Liver (tissue), 9 donors: ENCODE measurements around the gene CDK13. TPM values are rescaled to one million over a fixed set of nuclear protein-coding genes. Genes with fewer than 3 reads are reported as not detected.

Source experiments
- DNase-seq: peaks from one replicate; pipeline ENCODE4 v3.0.0-alpha.2; 2017; ENCODE audit warnings: low spot score
- H3K27ac ChIP-seq, 2 donors: one replicate each; pipeline ENCODE4 v1.7.0; 2013; ENCODE audit warnings: inconsistent platforms in 2 of 2, low read length in 2 of 2, control low read depth in 1 of 2, low read depth in 1 of 2, mild to moderate bottlenecking in 1 of 2
- H3K27me3 ChIP-seq, 4 donors: one replicate each; pipeline versions ENCODE4 v1.6.1 to v1.7.0; 2013; ENCODE audit warnings: low read length in 3 of 4, inconsistent platforms in 1 of 4, mild to moderate bottlenecking in 1 of 4, moderate library complexity in 1 of 4; ENCODE audit not compliant: control insufficient read depth in 4 of 4, insufficient read depth in 4 of 4
- H3K36me3 ChIP-seq, 4 donors: one replicate each; pipeline versions ENCODE4 v1.6.1 to v1.7.0; 2013; ENCODE audit warnings: low read length in 3 of 4, mild to moderate bottlenecking in 3 of 4, low read depth in 1 of 4, moderate library complexity in 1 of 4; ENCODE audit not compliant: control insufficient read depth in 4 of 4, insufficient read depth in 3 of 4
- H3K4me1 ChIP-seq, 4 donors: one replicate each; pipeline versions ENCODE4 v1.6.1 to v1.7.0; 2013; ENCODE audit warnings: low read length in 3 of 4, mild to moderate bottlenecking in 3 of 4, moderate library complexity in 1 of 4; ENCODE audit not compliant: control insufficient read depth in 4 of 4, insufficient read depth in 4 of 4
- H3K4me3 ChIP-seq, 3 donors: one replicate each; pipeline versions ENCODE4 v1.6.1 to v1.7.0; 2013; ENCODE audit warnings: low read length in 3 of 3, control low read depth in 1 of 3, low read depth in 1 of 3, mild to moderate bottlenecking in 1 of 3
- H3K9ac ChIP-seq, 2 donors: one replicate each; pipeline ENCODE4 v1.7.0; 2013; ENCODE audit warnings: low read length in 2 of 2, mild to moderate bottlenecking in 2 of 2, moderate library complexity in 2 of 2, control low read depth in 1 of 2, low read depth in 1 of 2
- H3K9me3 ChIP-seq, 4 donors: one replicate each; pipeline versions ENCODE4 v1.6.1 to v1.7.0; 2013; ENCODE audit warnings: low read length in 3 of 4; ENCODE audit not compliant: control insufficient read depth in 4 of 4
- CTCF ChIP-seq: fragments of 150-350 bp; IDR thresholded peaks from 2 replicates; pipeline ENCODE4 v1.5.1; 2017; ENCODE audit warnings: improper control_type of control experiment, low read depth, low read length; ENCODE audit not compliant: missing input control
- EGR1 ChIP-seq, 2 donors: IDR thresholded peaks; 2 replicates each; pipeline ENCODE4 v1.6.1; 2016 to 2018; ENCODE audit warnings: antibody characterized with exemption in 2 of 2, low read depth in 2 of 2
- FOXA2 ChIP-seq: IDR thresholded peaks from 2 replicates; pipeline ENCODE4 v1.6.1; 2016; ENCODE audit warnings: antibody characterized with exemption
- GABPA ChIP-seq, 2 donors: IDR thresholded peaks in 1 of 2; conservative IDR thresholded peaks in 1 of 2; 2 replicates each; pipeline ENCODE4 v1.6.1; 2016; ENCODE audit warnings: antibody characterized with exemption in 2 of 2, mild to moderate bottlenecking in 1 of 2, moderate library complexity in 1 of 2
- HNF4G ChIP-seq: IDR thresholded peaks from 2 replicates; pipeline ENCODE4 v1.6.1; 2016; ENCODE audit warnings: antibody characterized with exemption
- JUND ChIP-seq, 2 donors: IDR thresholded peaks; 2 replicates each; pipeline ENCODE4 v1.6.1; 2016; ENCODE audit warnings: antibody characterized with exemption in 2 of 2
- MAX ChIP-seq: IDR thresholded peaks from 2 replicates; pipeline ENCODE4 v1.6.1; 2016; ENCODE audit warnings: antibody characterized with exemption
- NR2F2 ChIP-seq: IDR thresholded peaks from 2 replicates; pipeline ENCODE4 v1.6.1; 2016; ENCODE audit warnings: antibody characterized with exemption
- SP1 ChIP-seq: IDR thresholded peaks from 2 replicates; pipeline ENCODE4 v1.6.1; 2018; ENCODE audit warnings: antibody characterized with exemption, mild to moderate bottlenecking
- TAF1 ChIP-seq: conservative IDR thresholded peaks from 2 replicates; pipeline ENCODE4 v1.6.1; 2016; ENCODE audit warnings: antibody characterized with exemption, mild to moderate bottlenecking
- YY1 ChIP-seq: IDR thresholded peaks from 2 replicates; pipeline ENCODE4 v1.6.1; 2016; ENCODE audit warnings: antibody characterized with exemption, mild to moderate bottlenecking
- WGBS: extraction: QIAGEN DNeasy Blood & Tissue Kit; methylation state at CpG from one replicate; pipeline ENCODE4 v1.1.7; 2013; 5-methylcytosine and 5-hydroxymethylcytosine counted together
- polyA plus RNA-seq, 2 donors: library from polyadenylated mRNA; stranded (reverse) in 1 of 2; unstranded in 1 of 2; fragments of 200-250 nt in 1 of 2; fragments of >200 nt in 1 of 2; fragmentation: Nextera tagmentation in 1 of 2; extraction: Ambion mirVana in 1 of 2; gene quantifications; one replicate each; pipeline versions ENCODE4 v1.2.1 to v1.2.3, GENCODE V29; 2013 to 2015
- total RNA-seq, 2 donors: library from RNA; depleted of rRNA; stranded (reverse); fragments of >200 nt; gene quantifications; one replicate each; pipeline ENCODE4 v1.2.3, GENCODE V29; 2014
- TF ChIP-seq, protein P1 (sequence below): IDR thresholded peaks from 2 replicates; pipeline ENCODE4 v1.6.1; 2016; ENCODE audit warnings: antibody characterized with exemption, mild to moderate bottlenecking
- donor health status: healthy.
- donor health status: healthy.
- donor health status: healthy.
- donor health status: healthy.
- donor health status: healthy.

Gene CDK13
- total and polyA plus RNA-seq, 4 donors, result 8.8 to 51.1 (median 23.2) TPM

- TF ChIP-seq, protein P1, sequence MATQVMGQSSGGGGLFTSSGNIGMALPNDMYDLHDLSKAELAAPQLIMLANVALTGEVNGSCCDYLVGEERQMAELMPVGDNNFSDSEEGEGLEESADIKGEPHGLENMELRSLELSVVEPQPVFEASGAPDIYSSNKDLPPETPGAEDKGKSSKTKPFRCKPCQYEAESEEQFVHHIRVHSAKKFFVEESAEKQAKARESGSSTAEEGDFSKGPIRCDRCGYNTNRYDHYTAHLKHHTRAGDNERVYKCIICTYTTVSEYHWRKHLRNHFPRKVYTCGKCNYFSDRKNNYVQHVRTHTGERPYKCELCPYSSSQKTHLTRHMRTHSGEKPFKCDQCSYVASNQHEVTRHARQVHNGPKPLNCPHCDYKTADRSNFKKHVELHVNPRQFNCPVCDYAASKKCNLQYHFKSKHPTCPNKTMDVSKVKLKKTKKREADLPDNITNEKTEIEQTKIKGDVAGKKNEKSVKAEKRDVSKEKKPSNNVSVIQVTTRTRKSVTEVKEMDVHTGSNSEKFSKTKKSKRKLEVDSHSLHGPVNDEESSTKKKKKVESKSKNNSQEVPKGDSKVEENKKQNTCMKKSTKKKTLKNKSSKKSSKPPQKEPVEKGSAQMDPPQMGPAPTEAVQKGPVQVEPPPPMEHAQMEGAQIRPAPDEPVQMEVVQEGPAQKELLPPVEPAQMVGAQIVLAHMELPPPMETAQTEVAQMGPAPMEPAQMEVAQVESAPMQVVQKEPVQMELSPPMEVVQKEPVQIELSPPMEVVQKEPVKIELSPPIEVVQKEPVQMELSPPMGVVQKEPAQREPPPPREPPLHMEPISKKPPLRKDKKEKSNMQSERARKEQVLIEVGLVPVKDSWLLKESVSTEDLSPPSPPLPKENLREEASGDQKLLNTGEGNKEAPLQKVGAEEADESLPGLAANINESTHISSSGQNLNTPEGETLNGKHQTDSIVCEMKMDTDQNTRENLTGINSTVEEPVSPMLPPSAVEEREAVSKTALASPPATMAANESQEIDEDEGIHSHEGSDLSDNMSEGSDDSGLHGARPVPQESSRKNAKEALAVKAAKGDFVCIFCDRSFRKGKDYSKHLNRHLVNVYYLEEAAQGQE, result no peak
These were observed 23.7 kb downstream of the CDK13 start (continued) for GRCh38 chr7:39973801-39974200.

DNA sequence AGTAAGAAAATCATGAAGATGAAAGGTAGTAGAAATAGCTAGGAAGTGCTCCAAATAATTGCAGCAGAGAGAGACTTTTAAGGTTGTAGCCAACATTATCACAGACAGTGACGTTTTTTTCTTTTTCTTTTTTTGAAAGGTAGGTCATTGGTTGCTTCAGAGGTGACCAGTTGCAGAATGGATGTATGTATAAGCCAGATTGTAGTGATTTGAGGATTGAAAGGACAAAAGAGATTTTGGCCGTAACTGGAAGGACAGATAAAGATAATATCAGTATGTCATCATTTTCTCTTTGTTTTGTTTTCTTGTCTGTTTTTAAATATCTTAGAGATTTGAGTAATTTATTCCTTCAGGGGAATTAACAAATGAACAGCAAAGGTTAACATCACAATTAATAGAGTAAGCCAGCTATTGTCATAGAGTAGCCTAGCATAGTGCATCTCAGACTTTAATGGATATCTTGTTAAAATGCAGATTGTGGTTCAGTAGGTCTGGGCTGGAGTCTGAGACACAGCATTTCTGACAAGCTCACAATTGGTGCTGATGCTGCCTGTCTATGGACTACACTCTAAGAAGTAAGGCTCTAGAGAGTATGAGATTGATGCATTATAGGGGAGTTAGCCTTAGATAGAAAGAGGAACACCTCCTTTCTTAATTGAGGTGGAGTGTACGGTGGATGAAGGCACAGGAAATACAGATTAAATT is 28.3 kb downstream of the CDK13 start:
- TF ChIP-seq NR2F2, result no peak
- no peak for TF ChIP-seq MAX
- no peak for TF ChIP-seq FOXA2
- DNase-seq, result no peak
- H3K4me1 ChIP-seq, result peaks cover 0 to 3% (median 1%) of the 10 kb centered on the region in 4 donors

GRCh38 chr7:39979406-39980073 is 29.5 kb downstream of the CDK13 start:
- no peaks in the 10 kb centered on the region for H3K36me3 ChIP-seq
- H3K27me3 ChIP-seq, result no peaks in the 10 kb centered on the region
- no peaks in the 10 kb centered on the region for H3K9me3 ChIP-seq
- no peak overlapping the region for H3K4me3 ChIP-seq
- no peak overlapping the region for H3K27ac ChIP-seq
- no peak for DNase-seq
- no peak for TF ChIP-seq NR2F2
- TF ChIP-seq JUND (IDR thresholded peaks at IDR 0.05), result no peak
- TF ChIP-seq GABPA (IDR thresholded peaks at IDR 0.05 in 1 of 2, conservative IDR thresholded peaks at IDR 0.05 in 1 of 2), result no peak
- no peak for TF ChIP-seq HNF4G
- TF ChIP-seq EGR1 (IDR thresholded peaks at IDR 0.05; ENCODE audit: low read depth in 2 of 2), result no peak
- no peak for TF ChIP-seq CTCF
- TF ChIP-seq TAF1, result no peak
- TF ChIP-seq SP1, result no peak
- no peak for TF ChIP-seq YY1
- TF ChIP-seq MAX, result no peak
- 85% methylated on average over 8 of the region's 8 CpGs for WGBS
- H3K9ac ChIP-seq, result no peak overlapping the region
- peaks cover 0 to 3% (median 1%) of the 10 kb centered on the region in 4 donors for H3K4me1 ChIP-seq

More for the DNA sequence above, 28.3 kb downstream of the CDK13 start:
- H3K36me3 ChIP-seq, result no peaks in the 10 kb centered on the region
- H3K27me3 ChIP-seq, result no peaks in the 10 kb centered on the region
- H3K27ac ChIP-seq, result no peak overlapping the region
- no peak overlapping the region for H3K9ac ChIP-seq
- WGBS, result 60% methylated on average over 3 of the region's 3 CpGs
- H3K4me3 ChIP-seq, result no peak overlapping the region
- no peaks in the 10 kb centered on the region for H3K9me3 ChIP-seq
